Measurements from ENCODE around the gene TJP1.

DNA sequence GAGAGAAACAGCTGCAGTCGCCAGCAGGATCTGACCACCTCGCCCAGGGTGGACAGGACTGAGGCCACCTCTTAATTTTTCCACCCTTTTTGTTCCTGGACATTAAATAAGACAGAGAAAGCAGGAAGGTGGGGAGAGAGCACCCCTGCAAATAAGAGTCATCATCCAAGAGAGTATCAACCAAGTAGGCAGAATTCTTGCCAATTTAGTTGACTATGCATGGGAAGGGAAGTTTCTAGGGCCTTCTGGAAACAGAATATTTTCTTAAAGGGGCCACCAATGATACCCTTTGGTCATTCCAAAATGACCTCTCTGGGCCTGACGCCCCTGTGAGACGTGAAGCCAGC is 136.2 kb downstream of the TJP1 start:
- no peak for TF ChIP-seq CTCF (IDR thresholded peaks at IDR 0.05)
- TF ChIP-seq POLR2A (IDR thresholded peaks at IDR 0.05) = no peak
